A549 (cell line): Measurements from ENCODE around the gene ITGBL1. TPM values are rescaled to one million over a fixed set of nuclear protein-coding genes. Genes with fewer than 3 reads are reported as not detected.

Experiments
- ATAC-seq, 2 experiments: fragments of 200-7000 bp in 1 of 2; fragments of >200 bp in 1 of 2; cut with Nextera tagmentation in 1 of 2; cut with Tn5 transposase in 1 of 2; 3 replicates each; pipeline versions ENCODE4 v1.8.0 to v1.9.1; 2018 to 2020; ENCODE audit warnings: mild to moderate bottlenecking in 1 of 2, moderate library complexity in 1 of 2
- CTCF ChIA-PET: fragments of 300-600 bp; sonication (Branson Sonifier 250); formaldehyde crosslinking; extraction: SDS; loops from one replicate; lab custom pipeline; 2021; ENCODE audit warnings: antibody characterized with exemption, inconsistent platforms; lab: Yijun Ruan, JAX
- POLR2A ChIA-PET: fragments of 350-600 bp; formaldehyde crosslinking; extraction: SDS; loops from one replicate; lab custom pipeline; 2021; ENCODE audit warnings: antibody characterized with exemption, inconsistent platforms; lab: Yijun Ruan, JAX
- DNase-seq, 2 experiments: peaks; one replicate each; pipeline versions ENCODE4 v3.0.0 to v3.0.0-alpha.2; 2011 to 2016; ENCODE audit warnings: low read depth in 1 of 2, low spot score in 1 of 2
- FAIRE-seq: peaks from 2 replicates; lab custom pipeline; 2011; peaks lifted over from hg19 to GRCh38; lab: Jason Lieb, UNC
- H3K27ac ChIP-seq, 2 experiments: fragments of >200 bp; sonication (Bioruptor Twin); formaldehyde crosslinking; 3 replicates each; pipeline ENCODE4 v1.5.1; 2016 to 2017
- H3K4me1 ChIP-seq: fragments of >200 bp; sonication (Bioruptor Twin); formaldehyde crosslinking; 3 replicates; pipeline ENCODE4 v1.6.1; 2016
- H3K4me2 ChIP-seq: fragments of >200 bp; sonication (Bioruptor Twin); formaldehyde crosslinking; 3 replicates; pipeline ENCODE4 v1.6.1; 2016
- H3K4me3 ChIP-seq: fragments of >200 bp; sonication (Bioruptor Twin); formaldehyde crosslinking; 3 replicates; pipeline ENCODE4 v1.5.1; 2016
- H3K9me3 ChIP-seq: fragments of >200 bp; sonication (Bioruptor Twin); formaldehyde crosslinking; 3 replicates; pipeline ENCODE4 v1.6.1; 2016
- CEBPB ChIP-seq, 2 experiments: fragments of >200 bp in 1 of 2; sonication (Bioruptor Twin) in 1 of 2; formaldehyde crosslinking in 1 of 2; IDR thresholded peaks; 2 replicates each; pipeline ENCODE4 v1.6.1; 2012 to 2016
- CHD2 ChIP-seq: fragments of 150-350 bp; IDR thresholded peaks from 2 replicates; pipeline ENCODE4 v1.6.1; 2014; ENCODE audit warnings: low read length; ENCODE audit not compliant: partially characterized antibody
- CHD4 ChIP-seq: fragments of 200-600 bp; sonication (generic); IDR thresholded peaks from 2 replicates; pipeline ENCODE4 v1.6.1; 2016; ENCODE audit warnings: antibody characterized with exemption, mild to moderate bottlenecking, borderline replicate concordance
- FOSL2 ChIP-seq, 2 experiments: fragments of 450-650 bp in 1 of 2; fragments of >200 bp in 1 of 2; sonication (Bioruptor Twin) in 1 of 2; formaldehyde crosslinking; IDR thresholded peaks; 2 replicates each; pipeline versions ENCODE4 v1.5.0 to v1.6.1; 2016 to 2020; ENCODE audit warnings: mild to moderate bottlenecking in 1 of 2, moderate library complexity in 1 of 2
- GATA3 ChIP-seq: IDR thresholded peaks from 2 replicates; pipeline ENCODE4 v1.6.1; 2012; ENCODE audit warnings: borderline replicate concordance
- HDAC2 ChIP-seq: fragments of 200-600 bp; sonication (generic); IDR thresholded peaks from 2 replicates; pipeline ENCODE4 v1.6.1; 2016
- HEYL ChIP-seq: fragments of 250-450 bp; sonication (Bioruptor Pico); IDR thresholded peaks from 2 replicates; pipeline ENCODE4 v1.8.0; 2021; ENCODE audit warnings: mild to moderate bottlenecking, moderate library complexity
- HOXB13 ChIP-seq: fragments of 250-450 bp; sonication (Bioruptor Pico); IDR thresholded peaks from 2 replicates; pipeline ENCODE4 v1.5.0; 2020; ENCODE audit warnings: low read depth, mild to moderate bottlenecking, moderate library complexity
- MYC ChIP-seq: IDR thresholded peaks from 2 replicates; pipeline ENCODE4 v1.6.1; 2012; ENCODE audit warnings: mild to moderate bottlenecking, inconsistent platforms, low read length, improper control_type of control experiment, borderline replicate concordance
- PHF8 ChIP-seq: fragments of 200-600 bp; sonication (generic); IDR thresholded peaks from 2 replicates; pipeline ENCODE4 v1.6.1; 2016; ENCODE audit warnings: low read depth, mild to moderate bottlenecking, antibody characterized with exemption, moderate library complexity, borderline replicate concordance
- POLR2AphosphoS2 ChIP-seq: conservative IDR thresholded peaks from 2 replicates; pipeline ENCODE4 v1.6.1; 2012; ENCODE audit warnings: low read length, improper control_type of control experiment, inconsistent platforms
- RARB ChIP-seq: fragments of 250-450 bp; sonication (Bioruptor Pico); IDR thresholded peaks from 2 replicates; pipeline ENCODE4 v1.8.0; 2021; ENCODE audit warnings: mild to moderate bottlenecking, moderate library complexity
- RFX5 ChIP-seq: fragments of 450-650 bp; IDR thresholded peaks from 2 replicates; pipeline ENCODE4 v1.7.1; 2014; ENCODE audit warnings: antibody characterized with exemption, mild to moderate bottlenecking, moderate library complexity
- SMC3 ChIP-seq: fragments of >200 bp; sonication (Bioruptor Twin); formaldehyde crosslinking; IDR thresholded peaks from 3 replicates; pipeline ENCODE4 v1.6.1; 2018; ENCODE audit warnings: inconsistent platforms
- ZC3H11A ChIP-seq: fragments of 450-650 bp; IDR thresholded peaks from 2 replicates; pipeline ENCODE4 v1.6.1; 2014; ENCODE audit warnings: antibody characterized with exemption, mild to moderate bottlenecking
- ZNF302 ChIP-seq: fragments of 250-450 bp; sonication (Bioruptor Pico); IDR thresholded peaks from 2 replicates; pipeline ENCODE4 v1.9.0; 2021; ENCODE audit warnings: inconsistent platforms, mild to moderate bottlenecking, moderate library complexity
- ZSCAN20 ChIP-seq: fragments of 250-450 bp; sonication (Bioruptor Pico); IDR thresholded peaks from 2 replicates; pipeline ENCODE4 v1.8.0; 2022; ENCODE audit warnings: mild to moderate bottlenecking, moderate library complexity
- WGBS: methylation state at CpG from one replicate; pipeline ENCODE4 v1.1.6; 2017; ENCODE audit errors: missing lambda C conversion rate; 5-methylcytosine and 5-hydroxymethylcytosine counted together
- polyA plus RNA-seq, 4 experiments: library from polyadenylated mRNA; depleted of rRNA in 3 of 4; stranded (reverse); fragments of >200 nt; fragmentation: RNase III in 1 of 4; extraction: RNeasy Plus Mini Kit Qiagen cat#74134 plus additional on column Dnase treatment in 1 of 4; gene quantifications; 2 replicates in 3 of 4; 3 replicates in 1 of 4; pipeline ENCODE4 v1.2.3, GENCODE V29; 2011 to 2017
- TF ChIP-seq, protein P1 (sequence below): IDR thresholded peaks from 2 replicates; pipeline ENCODE4 v1.6.1; 2012
- TF ChIP-seq, protein P2 (sequence below): IDR thresholded peaks from 2 replicates; pipeline ENCODE4 v1.6.1; 2012; ENCODE audit warnings: low read depth, borderline replicate concordance
- TF ChIP-seq, protein P3 (sequence below): fragments of >200 bp; sonication (Bioruptor Twin); formaldehyde crosslinking; IDR thresholded peaks from 3 replicates; pipeline ENCODE4 v1.5.1; 2016
- TF ChIP-seq, protein P4 (sequence below): fragments of >200 bp; sonication (Bioruptor Twin); formaldehyde crosslinking; IDR thresholded peaks from 3 replicates; pipeline ENCODE4 v1.6.1; 2016
- TF ChIP-seq, protein P5 (sequence below): fragments of 200-600 bp; sonication (generic); IDR thresholded peaks from 2 replicates; pipeline ENCODE4 v1.6.1; 2016; ENCODE audit warnings: antibody characterized with exemption, mild to moderate bottlenecking, moderate library complexity

The ITGBL1 gene
- polyA plus RNA-seq, 2 of the 4 experiments (the other 2 are of a cell fraction): 0.40 to 1.3 TPM

DNA sequence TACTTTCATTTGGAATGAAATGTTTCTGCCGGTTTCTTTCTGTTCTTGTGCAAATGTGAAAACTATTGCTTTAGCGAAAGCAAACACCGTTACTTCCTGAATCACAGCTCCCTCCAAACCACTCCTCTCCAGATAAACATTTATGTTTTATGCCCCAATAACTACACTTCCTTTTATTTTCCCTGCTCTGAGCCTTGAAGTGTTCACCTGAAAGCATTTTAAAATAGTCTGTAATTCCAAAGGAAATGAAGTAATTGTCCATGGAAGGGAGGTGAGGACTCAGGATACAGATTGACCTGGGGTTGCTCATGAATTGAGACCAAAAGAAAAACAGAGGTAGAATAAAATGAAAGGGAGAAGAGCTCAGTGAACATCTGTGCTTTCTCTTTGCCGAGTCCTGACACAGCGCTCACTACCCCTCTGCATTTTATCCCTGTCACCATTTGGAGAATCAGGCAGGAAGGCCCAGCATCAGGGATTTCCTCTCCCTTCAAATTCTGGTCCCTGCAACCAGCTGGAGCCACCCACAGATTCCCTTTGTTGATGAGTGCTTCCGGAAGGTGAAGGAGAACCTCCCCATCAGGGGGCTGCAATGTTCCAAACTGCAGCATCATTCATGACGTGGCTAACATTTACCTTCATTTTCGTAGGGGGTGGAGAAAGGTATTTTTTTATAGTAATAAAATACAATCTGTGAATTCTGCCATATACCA, 171.9 kb downstream of the ITGBL1 start:
- WGBS: 39% methylated on average over 8 of the region's 8 CpGs
- ChIA-PET POLR2A (no interaction called here), CTCF (interaction anchor here (0.9 kb wide), 1 partner anchor 135 kb away, joined by 3 read pairs; no protein-coding TSS in a partner anchor)
- TF ChIP-seq CHD4 (no peak), SMC3 (no peak), HDAC2 (no peak), CHD2 (no peak), ZNF302 (CRISPR knock-in tag) (no peak), RFX5 (no peak), PHF8 (no peak), RARB (no peak), ZSCAN20 (CRISPR knock-in tag) (no peak), FOSL2 (IDR thresholded peaks at IDR 0.05) (no peak), FOSL2 (CRISPR knock-in tag; IDR thresholded peaks at IDR 0.05) (no peak), MYC (no peak), HOXB13 (CRISPR knock-in tag) (no peak)
- TF ChIP-seq, protein P1, sequence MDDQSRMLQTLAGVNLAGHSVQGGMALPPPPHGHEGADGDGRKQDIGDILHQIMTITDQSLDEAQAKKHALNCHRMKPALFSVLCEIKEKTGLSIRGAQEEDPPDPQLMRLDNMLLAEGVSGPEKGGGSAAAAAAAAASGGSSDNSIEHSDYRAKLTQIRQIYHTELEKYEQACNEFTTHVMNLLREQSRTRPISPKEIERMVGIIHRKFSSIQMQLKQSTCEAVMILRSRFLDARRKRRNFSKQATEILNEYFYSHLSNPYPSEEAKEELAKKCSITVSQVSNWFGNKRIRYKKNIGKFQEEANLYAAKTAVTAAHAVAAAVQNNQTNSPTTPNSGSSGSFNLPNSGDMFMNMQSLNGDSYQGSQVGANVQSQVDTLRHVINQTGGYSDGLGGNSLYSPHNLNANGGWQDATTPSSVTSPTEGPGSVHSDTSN: no peak
- TF ChIP-seq, protein P2, sequence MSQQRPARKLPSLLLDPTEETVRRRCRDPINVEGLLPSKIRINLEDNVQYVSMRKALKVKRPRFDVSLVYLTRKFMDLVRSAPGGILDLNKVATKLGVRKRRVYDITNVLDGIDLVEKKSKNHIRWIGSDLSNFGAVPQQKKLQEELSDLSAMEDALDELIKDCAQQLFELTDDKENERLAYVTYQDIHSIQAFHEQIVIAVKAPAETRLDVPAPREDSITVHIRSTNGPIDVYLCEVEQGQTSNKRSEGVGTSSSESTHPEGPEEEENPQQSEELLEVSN: no peak
- TF ChIP-seq, protein P3, sequence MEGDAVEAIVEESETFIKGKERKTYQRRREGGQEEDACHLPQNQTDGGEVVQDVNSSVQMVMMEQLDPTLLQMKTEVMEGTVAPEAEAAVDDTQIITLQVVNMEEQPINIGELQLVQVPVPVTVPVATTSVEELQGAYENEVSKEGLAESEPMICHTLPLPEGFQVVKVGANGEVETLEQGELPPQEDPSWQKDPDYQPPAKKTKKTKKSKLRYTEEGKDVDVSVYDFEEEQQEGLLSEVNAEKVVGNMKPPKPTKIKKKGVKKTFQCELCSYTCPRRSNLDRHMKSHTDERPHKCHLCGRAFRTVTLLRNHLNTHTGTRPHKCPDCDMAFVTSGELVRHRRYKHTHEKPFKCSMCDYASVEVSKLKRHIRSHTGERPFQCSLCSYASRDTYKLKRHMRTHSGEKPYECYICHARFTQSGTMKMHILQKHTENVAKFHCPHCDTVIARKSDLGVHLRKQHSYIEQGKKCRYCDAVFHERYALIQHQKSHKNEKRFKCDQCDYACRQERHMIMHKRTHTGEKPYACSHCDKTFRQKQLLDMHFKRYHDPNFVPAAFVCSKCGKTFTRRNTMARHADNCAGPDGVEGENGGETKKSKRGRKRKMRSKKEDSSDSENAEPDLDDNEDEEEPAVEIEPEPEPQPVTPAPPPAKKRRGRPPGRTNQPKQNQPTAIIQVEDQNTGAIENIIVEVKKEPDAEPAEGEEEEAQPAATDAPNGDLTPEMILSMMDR: no peak
- TF ChIP-seq, protein P4, sequence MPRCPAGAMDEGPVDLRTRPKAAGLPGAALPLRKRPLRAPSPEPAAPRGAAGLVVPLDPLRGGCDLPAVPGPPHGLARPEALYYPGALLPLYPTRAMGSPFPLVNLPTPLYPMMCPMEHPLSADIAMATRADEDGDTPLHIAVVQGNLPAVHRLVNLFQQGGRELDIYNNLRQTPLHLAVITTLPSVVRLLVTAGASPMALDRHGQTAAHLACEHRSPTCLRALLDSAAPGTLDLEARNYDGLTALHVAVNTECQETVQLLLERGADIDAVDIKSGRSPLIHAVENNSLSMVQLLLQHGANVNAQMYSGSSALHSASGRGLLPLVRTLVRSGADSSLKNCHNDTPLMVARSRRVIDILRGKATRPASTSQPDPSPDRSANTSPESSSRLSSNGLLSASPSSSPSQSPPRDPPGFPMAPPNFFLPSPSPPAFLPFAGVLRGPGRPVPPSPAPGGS: no peak
- Histone ChIP-seq H3K4me3 (no peak overlapping the region), H3K4me2 (peak overlapping the region; percentile 73), H3K27ac (peak overlapping the region; percentile 77 to 89), H3K9me3 (no peaks in the 10 kb centered on the region), H3K4me1 (peaks cover 29% of the 10 kb centered on the region)
- FAIRE-seq: no peak
- ATAC-seq: no peak; a peak in 2 of 6 replicates
- DNase-seq: no peak

DNA sequence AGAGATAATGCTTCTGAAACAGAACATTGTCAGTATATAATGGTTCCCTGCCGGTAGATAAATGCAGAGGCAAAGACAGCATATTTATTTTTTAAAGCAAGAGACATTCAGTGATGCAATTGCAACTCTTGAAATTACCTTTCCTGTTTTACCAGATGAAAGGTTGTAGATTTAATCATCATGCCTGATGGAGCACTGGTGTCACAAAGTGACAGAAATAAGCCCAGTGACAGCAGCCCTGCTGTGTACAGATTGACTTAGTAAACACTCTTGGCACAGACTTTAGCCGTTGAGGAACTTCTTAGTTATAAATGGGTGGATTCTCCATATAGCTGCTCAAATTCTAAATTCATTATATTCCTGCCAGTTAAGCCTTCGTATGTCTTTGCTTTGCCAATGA, 172.5 kb downstream of the ITGBL1 start:
- CTCF ChIA-PET: interaction anchor here (0.9 kb wide), 1 partner anchor 134 kb away, joined by 3 read pairs; no protein-coding TSS in a partner anchor
- TF ChIP-seq, protein P5, sequence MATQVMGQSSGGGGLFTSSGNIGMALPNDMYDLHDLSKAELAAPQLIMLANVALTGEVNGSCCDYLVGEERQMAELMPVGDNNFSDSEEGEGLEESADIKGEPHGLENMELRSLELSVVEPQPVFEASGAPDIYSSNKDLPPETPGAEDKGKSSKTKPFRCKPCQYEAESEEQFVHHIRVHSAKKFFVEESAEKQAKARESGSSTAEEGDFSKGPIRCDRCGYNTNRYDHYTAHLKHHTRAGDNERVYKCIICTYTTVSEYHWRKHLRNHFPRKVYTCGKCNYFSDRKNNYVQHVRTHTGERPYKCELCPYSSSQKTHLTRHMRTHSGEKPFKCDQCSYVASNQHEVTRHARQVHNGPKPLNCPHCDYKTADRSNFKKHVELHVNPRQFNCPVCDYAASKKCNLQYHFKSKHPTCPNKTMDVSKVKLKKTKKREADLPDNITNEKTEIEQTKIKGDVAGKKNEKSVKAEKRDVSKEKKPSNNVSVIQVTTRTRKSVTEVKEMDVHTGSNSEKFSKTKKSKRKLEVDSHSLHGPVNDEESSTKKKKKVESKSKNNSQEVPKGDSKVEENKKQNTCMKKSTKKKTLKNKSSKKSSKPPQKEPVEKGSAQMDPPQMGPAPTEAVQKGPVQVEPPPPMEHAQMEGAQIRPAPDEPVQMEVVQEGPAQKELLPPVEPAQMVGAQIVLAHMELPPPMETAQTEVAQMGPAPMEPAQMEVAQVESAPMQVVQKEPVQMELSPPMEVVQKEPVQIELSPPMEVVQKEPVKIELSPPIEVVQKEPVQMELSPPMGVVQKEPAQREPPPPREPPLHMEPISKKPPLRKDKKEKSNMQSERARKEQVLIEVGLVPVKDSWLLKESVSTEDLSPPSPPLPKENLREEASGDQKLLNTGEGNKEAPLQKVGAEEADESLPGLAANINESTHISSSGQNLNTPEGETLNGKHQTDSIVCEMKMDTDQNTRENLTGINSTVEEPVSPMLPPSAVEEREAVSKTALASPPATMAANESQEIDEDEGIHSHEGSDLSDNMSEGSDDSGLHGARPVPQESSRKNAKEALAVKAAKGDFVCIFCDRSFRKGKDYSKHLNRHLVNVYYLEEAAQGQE: no peak
- TF ChIP-seq, protein P1: no peak
- TF ChIP-seq GATA3 (no peak), ZC3H11A (no peak), POLR2AphosphoS2 (no peak), CEBPB (IDR thresholded peaks at IDR 0.05) (0 out of 4 replicates have a peak, but pooled peaks of 1 of the 2 experiments have one; percentile 7), HEYL (no peak)
- WGBS: 69% methylated on average over 3 of the region's 3 CpGs
- POLR2A ChIA-PET: no interaction called here
- Histone ChIP-seq H3K4me2 (peak overlapping the region; percentile 73), H3K27ac (peak overlapping the region; percentile 77 to 89; a peak in 5 of 6 replicates), H3K9me3 (no peaks in the 10 kb centered on the region), H3K4me1 (peaks cover 29% of the 10 kb centered on the region), H3K4me3 (no peak overlapping the region)
- DNase-seq (no peak), FAIRE-seq (no peak), ATAC-seq (no peak)
